Measurements from ENCODE around the gene SMIM36. TPM values are rescaled to one million over a fixed set of nuclear protein-coding genes. Genes with fewer than 3 reads are reported as not detected.
A peak's percentile ranks its signal among the peaks of the same experiment; 100 is the strongest.

The SMIM36 gene
- under 1 TPM in 3 of 8 experiments, not detected in 5; 0.09 to 0.85 (median 0.21) TPM for total RNA-seq

- WGBS, 10 experiments: 39 to 100% (median 89%) methylated on average over 2 to 7 of the region's 18 CpGs; no CpG with 5 or more reads in 1 of the 10 experiments
- Histone ChIP-seq H3K4me3 (no peak within 1 kb of the TSS), H3K27ac (no peak within 1 kb of the TSS), H3K4me1 (replicated peaks in 1 of 2) (no peaks in the 10 kb centered on the region)
- no peak for ATAC-seq (replicated peaks in 6 of 8)
- in situ Hi-C loops (cut with MboI; ENCODE audit: low pct_unique_long_range_greater_than_20kb in 2 of 9, low sequenced_read_pairs in 9 of 9, unreplicated experiment in 9 of 9): loop anchor here in 6 of 9 experiments (10.0 to 25.0 kb wide), 4 partner anchors 149 to 524 kb away; no protein-coding TSS in a partner anchor
These were observed at the start of gene SMIM36 for GRCh38 chr17:55510986-55511721. Gene SMIM36, minus strand, starts transcription at chr17:55511452.

DNA sequence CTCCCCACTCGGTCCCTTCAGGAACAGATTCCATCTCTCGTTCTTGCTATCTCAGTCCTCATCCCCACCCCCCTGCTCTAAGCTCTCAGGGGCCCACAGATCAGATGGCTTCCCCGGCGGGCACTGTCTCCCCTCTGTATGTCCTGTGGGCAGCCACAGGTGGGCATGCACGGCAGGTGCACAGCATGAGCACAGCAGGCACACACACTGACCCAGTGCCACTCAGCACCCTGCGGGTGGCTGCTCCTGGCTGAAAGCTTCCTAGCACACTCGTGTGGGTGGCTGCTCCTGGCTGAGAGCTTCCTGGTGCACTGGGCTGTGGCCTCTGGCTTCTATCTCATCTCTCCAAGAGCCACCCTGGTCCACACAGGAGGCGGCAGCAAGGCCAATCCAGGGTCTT lies 44.5 kb upstream of the SMIM36 start:
- no peaks in the 10 kb centered on the region for H3K4me1 ChIP-seq (replicated peaks in 1 of 2)
- 50 to 100% (median 93%) methylated on average over 1 to 5 of the region's 8 CpGs; no CpG with 5 or more reads in 4 of the 10 experiments for WGBS, 10 experiments
- no peak overlapping the region for H3K4me3 ChIP-seq
- ATAC-seq (replicated peaks in 6 of 8): no peak
- no peak overlapping the region for H3K27ac ChIP-seq
- in situ Hi-C loops (cut with MboI; ENCODE audit: low pct_unique_long_range_greater_than_20kb in 2 of 9, low sequenced_read_pairs in 9 of 9, unreplicated experiment in 9 of 9): no loop called here

GRCh38 chr17:55549140-55549539 lies 37.9 kb upstream of the SMIM36 start:
- 0 to 73% (median 44%) methylated on average over 1 to 2 of the region's 2 CpGs; no CpG with 5 or more reads in 2 of the 10 experiments for WGBS, 10 experiments
- Histone ChIP-seq H3K4me1 (replicated peaks in 1 of 2) (peaks cover 5 to 11% of the 10 kb centered on the region in 2 donors), H3K27ac (no peak overlapping the region), H3K4me3 (no peak overlapping the region)
- peak in 2 of 8 experiments; percentile 45 to 52 for ATAC-seq (replicated peaks in 6 of 8)
- in situ Hi-C loops (cut with MboI; ENCODE audit: low pct_unique_long_range_greater_than_20kb in 2 of 9, low sequenced_read_pairs in 9 of 9, unreplicated experiment in 9 of 9): loop anchor here in 4 of 9 experiments (25.0 kb wide), 3 partner anchors 163 to 1163 kb away; partner anchors contain the start of genes PCTP (in 2 of the 4) and TMEM100 (in 2 of the 4)

- peak; percentile 16 to 93 (median 70) for ATAC-seq (replicated peaks in 6 of 8)
- Histone ChIP-seq H3K4me1 (replicated peaks in 1 of 2) (peaks cover 5 to 11% of the 10 kb centered on the region in 2 donors), H3K4me3 (no peak overlapping the region), H3K27ac (peak overlapping the region in 1 of 2 donors; percentile 75)
- WGBS, 10 experiments: 17 to 100% (median 90%) methylated on average over 1 of the region's 1 CpG; no CpG with 5 or more reads in 6 of the 10 experiments
- in situ Hi-C loops (cut with MboI; ENCODE audit: low pct_unique_long_range_greater_than_20kb in 2 of 9, low sequenced_read_pairs in 9 of 9, unreplicated experiment in 9 of 9): loop anchor here in 4 of 9 experiments (25.0 kb wide), 3 partner anchors 165 to 1165 kb away; partner anchors contain the start of genes PCTP (in 2 of the 4) and TMEM100 (in 2 of the 4)
These were observed 35.9 kb upstream of the SMIM36 start for GRCh38 chr17:55546991-55547664.

DNA sequence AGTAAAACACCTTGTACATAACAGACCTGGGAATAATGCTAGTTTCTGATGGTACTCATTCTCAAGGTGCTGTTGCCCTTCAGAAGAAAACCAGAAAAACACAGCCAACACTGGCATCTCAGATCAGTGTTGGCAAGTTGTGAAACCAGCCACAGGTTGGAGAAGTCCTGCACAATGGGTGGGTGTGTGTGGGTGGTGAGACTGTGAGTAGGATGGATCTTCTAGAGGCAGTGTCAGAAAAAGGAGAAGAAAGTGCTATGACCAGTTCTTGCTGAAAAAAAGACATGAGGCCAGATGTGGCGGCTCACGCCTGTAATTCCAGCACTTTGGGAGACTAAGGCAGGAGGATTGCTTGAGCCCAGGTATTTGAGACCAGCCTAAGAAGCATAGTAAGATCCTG lies 35.2 kb upstream of the SMIM36 start:
- ATAC-seq (replicated peaks in 6 of 8): no peak
- Histone ChIP-seq H3K4me1 (replicated peaks in 1 of 2) (peaks cover 5 to 11% of the 10 kb centered on the region in 2 donors), H3K27ac (peak overlapping the region in 1 of 2 donors; percentile 54), H3K4me3 (no peak overlapping the region)
- WGBS, 10 experiments: 92 to 100% (median 100%) methylated on average over 1 to 2 of the region's 2 CpGs; no CpG with 5 or more reads in 5 of the 10 experiments
- in situ Hi-C loops (cut with MboI; ENCODE audit: low pct_unique_long_range_greater_than_20kb in 2 of 9, low sequenced_read_pairs in 9 of 9, unreplicated experiment in 9 of 9): loop anchor here in 4 of 9 experiments (25.0 kb wide), 3 partner anchors 166 to 1166 kb away; partner anchors contain the start of genes PCTP (in 2 of the 4) and TMEM100 (in 2 of the 4)

DNA sequence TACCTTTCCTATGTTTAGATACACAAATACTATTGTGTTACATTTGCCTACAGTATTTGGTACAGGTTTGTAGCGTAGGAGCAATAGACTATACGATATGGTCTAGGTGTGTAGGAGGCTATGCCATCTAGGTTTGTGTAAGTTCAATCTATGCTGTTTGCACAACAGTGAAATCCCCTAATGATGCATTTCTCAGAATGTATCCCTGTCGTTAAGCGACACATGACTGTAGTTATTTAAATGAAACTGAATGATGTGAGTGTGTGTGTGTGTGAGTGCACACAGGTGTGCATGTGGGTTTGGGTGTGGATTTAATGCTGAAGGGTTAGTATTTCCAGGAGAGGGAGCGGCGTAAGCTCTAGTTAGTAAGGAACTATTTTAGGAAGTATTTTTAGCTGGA lies 34.6 kb upstream of the SMIM36 start:
- H3K4me3 ChIP-seq: no peak overlapping the region
- no peak for ATAC-seq (replicated peaks in 6 of 8)
- peaks cover 5 to 11% of the 10 kb centered on the region in 2 donors for H3K4me1 ChIP-seq (replicated peaks in 1 of 2)
- WGBS, 10 experiments: 38 to 100% (median 80%) methylated on average over 1 to 6 of the region's 6 CpGs
- no peak overlapping the region for H3K27ac ChIP-seq
- in situ Hi-C loops (cut with MboI; ENCODE audit: low pct_unique_long_range_greater_than_20kb in 2 of 9, low sequenced_read_pairs in 9 of 9, unreplicated experiment in 9 of 9): loop anchor here in 4 of 9 experiments (25.0 kb wide), 3 partner anchors 166 to 1166 kb away; partner anchors contain the start of genes PCTP (in 2 of the 4) and TMEM100 (in 2 of the 4)

DNA sequence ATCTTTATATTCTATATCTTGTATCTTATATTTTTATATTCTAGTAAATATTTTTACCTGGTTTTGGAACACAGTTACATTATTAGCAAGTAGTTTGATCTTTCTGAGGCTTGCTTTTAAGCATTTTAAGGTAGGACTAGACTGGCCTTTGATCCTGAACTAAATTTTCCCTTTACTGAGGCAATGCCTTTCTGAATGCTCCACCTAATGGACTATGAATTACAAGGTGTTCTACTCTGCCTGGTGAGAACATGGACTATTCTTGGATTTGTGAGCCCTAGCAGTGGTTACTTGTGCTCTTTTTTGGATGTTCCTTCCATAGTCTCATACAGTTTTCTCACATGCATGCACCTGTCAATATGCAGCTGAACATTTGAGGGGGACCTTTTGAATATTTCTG lies 32.5 kb upstream of the SMIM36 start:
- H3K4me3 ChIP-seq: no peak overlapping the region
- no peak for ATAC-seq (replicated peaks in 6 of 8)
- no peak overlapping the region for H3K27ac ChIP-seq
- in situ Hi-C loops (cut with MboI; ENCODE audit: low pct_unique_long_range_greater_than_20kb in 2 of 9, low sequenced_read_pairs in 9 of 9, unreplicated experiment in 9 of 9): loop anchor here in 4 of 9 experiments (25.0 kb wide), 3 partner anchors 169 to 1169 kb away; partner anchors contain the start of genes PCTP (in 2 of the 4) and TMEM100 (in 2 of the 4)
- H3K4me1 ChIP-seq (replicated peaks in 1 of 2): peaks cover 5 to 11% of the 10 kb centered on the region in 2 donors

- Histone ChIP-seq H3K4me3 (no peak overlapping the region), H3K4me1 (replicated peaks in 1 of 2) (no peaks in the 10 kb centered on the region), H3K27ac (no peak overlapping the region)
- WGBS, 10 experiments: 16 to 68% (median 38%) methylated on average over 2 to 4 of the region's 4 CpGs
- peak in 2 of 8 experiments; percentile 64 to 78 for ATAC-seq (replicated peaks in 6 of 8)
- in situ Hi-C loops (cut with MboI; ENCODE audit: low pct_unique_long_range_greater_than_20kb in 2 of 9, low sequenced_read_pairs in 9 of 9, unreplicated experiment in 9 of 9): loop anchor here in 4 of 9 experiments (25.0 kb wide), 3 partner anchors 172 to 1172 kb away; partner anchors contain the start of genes PCTP (in 2 of the 4) and TMEM100 (in 2 of the 4)
These were observed 29.3 kb upstream of the SMIM36 start for GRCh38 chr17:55540414-55541091.

GRCh38 chr17:55536205-55536604 lies 25.0 kb upstream of the SMIM36 start:
- ATAC-seq (replicated peaks in 6 of 8): no peak
- H3K4me3 ChIP-seq: no peak overlapping the region
- no peak overlapping the region for H3K27ac ChIP-seq
- in situ Hi-C loops (cut with MboI; ENCODE audit: low pct_unique_long_range_greater_than_20kb in 2 of 9, low sequenced_read_pairs in 9 of 9, unreplicated experiment in 9 of 9): loop anchor here in 4 of 9 experiments (25.0 kb wide), 3 partner anchors 176 to 1176 kb away; partner anchors contain the start of genes PCTP (in 2 of the 4) and TMEM100 (in 2 of the 4)
- peaks cover 0 to under 1% of the 10 kb centered on the region in 2 donors for H3K4me1 ChIP-seq (replicated peaks in 1 of 2)
- 27 to 100% (median 75%) methylated on average over 1 of the region's 1 CpG; no CpG with 5 or more reads in 1 of the 10 experiments for WGBS, 10 experiments

DNA sequence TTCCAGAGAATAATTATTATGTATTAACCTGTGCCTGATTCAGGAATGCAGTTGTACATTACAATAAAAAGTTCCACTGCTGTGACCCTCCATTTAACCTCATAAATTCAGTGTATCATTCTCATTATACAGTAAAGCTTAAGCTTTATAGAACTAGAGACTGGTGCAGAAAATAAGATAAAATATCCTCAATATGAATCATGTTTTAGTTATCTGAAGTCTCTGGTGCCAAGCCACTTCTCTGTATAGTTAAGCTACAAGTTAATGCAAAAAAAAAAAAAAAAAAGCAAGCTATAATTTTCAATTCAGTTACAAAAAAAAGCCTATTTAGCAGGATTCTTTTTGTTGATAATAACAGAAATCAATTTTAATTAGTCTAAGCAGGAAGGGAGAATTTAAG lies 22.4 kb upstream of the SMIM36 start:
- ATAC-seq (replicated peaks in 6 of 8): no peak
- Histone ChIP-seq H3K4me3 (no peak overlapping the region), H3K27ac (no peak overlapping the region), H3K4me1 (replicated peaks in 1 of 2) (peaks cover 0 to 2% of the 10 kb centered on the region in 2 donors)
- in situ Hi-C loops (cut with MboI; ENCODE audit: low pct_unique_long_range_greater_than_20kb in 2 of 9, low sequenced_read_pairs in 9 of 9, unreplicated experiment in 9 of 9): loop anchor here in 4 of 9 experiments (25.0 kb wide), 3 partner anchors 179 to 1179 kb away; partner anchors contain the start of genes PCTP (in 2 of the 4) and TMEM100 (in 2 of the 4)

- H3K4me3 ChIP-seq: no peak overlapping the region
- in situ Hi-C loops (cut with MboI; ENCODE audit: low pct_unique_long_range_greater_than_20kb in 2 of 9, low sequenced_read_pairs in 9 of 9, unreplicated experiment in 9 of 9): loop anchor here in 4 of 9 experiments (25.0 kb wide), 3 partner anchors 180 to 1180 kb away; partner anchors contain the start of genes PCTP (in 2 of the 4) and TMEM100 (in 2 of the 4)
- H3K27ac ChIP-seq: no peak overlapping the region
- no peak for ATAC-seq (replicated peaks in 6 of 8)
- 0 to 100% (median 85%) methylated on average over 1 of the region's 1 CpG; no CpG with 5 or more reads in 4 of the 10 experiments for WGBS, 10 experiments
- H3K4me1 ChIP-seq (replicated peaks in 1 of 2): peaks cover 0 to 2% of the 10 kb centered on the region in 2 donors
These were observed 21.4 kb upstream of the SMIM36 start for GRCh38 chr17:55532670-55533069.
